ENCODE data around the gene C3orf18. TPM values are rescaled to one million over a fixed set of nuclear protein-coding genes. Genes with fewer than 3 reads are reported as not detected.

Gene C3orf18
- total and polyA plus RNA-seq, 2 donors from 2014 or later = 6.2 to 14.9 TPM

DNA sequence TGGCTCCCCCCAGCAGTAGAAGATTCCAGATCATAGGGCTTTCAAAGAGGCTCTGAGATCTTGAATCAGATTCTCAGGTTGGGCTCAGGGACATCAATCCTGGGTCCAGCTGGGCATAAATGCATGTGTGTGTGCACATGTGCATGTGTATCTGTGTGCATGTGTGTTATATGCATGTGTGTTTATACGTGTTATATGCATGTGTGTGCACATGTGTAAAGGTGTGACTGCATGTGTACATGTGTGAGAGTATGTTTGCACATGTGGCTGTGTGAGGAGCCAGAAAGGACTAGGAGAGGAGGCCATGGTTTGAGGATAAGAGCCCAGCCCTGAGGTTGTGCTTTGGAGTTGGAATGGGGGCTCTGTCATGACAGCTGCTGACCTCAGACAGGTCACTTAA is 47.6 kb upstream of the C3orf18 start:
- Histone ChIP-seq H3K27ac (ENCODE audit: low read depth in 2 of 2, low read length in 2 of 2) (no peak overlapping the region), H3K4me3 (ENCODE audit: low read length in 3 of 3) (no peak overlapping the region), H3K9me3 (ENCODE audit: control insufficient read depth in 2 of 3, insufficient read depth in 1 of 3, low read length in 3 of 3) (no peaks in the 10 kb centered on the region), H3K27me3 (ENCODE audit: control insufficient read depth, insufficient read depth, low read length) (no peaks in the 10 kb centered on the region), H3K36me3 (ENCODE audit: control insufficient read depth in 2 of 3, insufficient read depth in 3 of 3, low read length in 3 of 3) (peaks cover 0 to 7% (median 1%) of the 10 kb centered on the region in 3 donors), H3K9ac (ENCODE audit: low read length in 3 of 3) (no peak overlapping the region), H3K4me1 (ENCODE audit: control insufficient read depth in 2 of 3, insufficient read depth in 2 of 3, low read depth in 1 of 3, low read length in 3 of 3) (peaks cover 5 to 30% (median 28%) of the 10 kb centered on the region in 3 donors)
- DNase-seq (no peak), FAIRE-seq (no peak)
- TF ChIP-seq, protein P1, sequence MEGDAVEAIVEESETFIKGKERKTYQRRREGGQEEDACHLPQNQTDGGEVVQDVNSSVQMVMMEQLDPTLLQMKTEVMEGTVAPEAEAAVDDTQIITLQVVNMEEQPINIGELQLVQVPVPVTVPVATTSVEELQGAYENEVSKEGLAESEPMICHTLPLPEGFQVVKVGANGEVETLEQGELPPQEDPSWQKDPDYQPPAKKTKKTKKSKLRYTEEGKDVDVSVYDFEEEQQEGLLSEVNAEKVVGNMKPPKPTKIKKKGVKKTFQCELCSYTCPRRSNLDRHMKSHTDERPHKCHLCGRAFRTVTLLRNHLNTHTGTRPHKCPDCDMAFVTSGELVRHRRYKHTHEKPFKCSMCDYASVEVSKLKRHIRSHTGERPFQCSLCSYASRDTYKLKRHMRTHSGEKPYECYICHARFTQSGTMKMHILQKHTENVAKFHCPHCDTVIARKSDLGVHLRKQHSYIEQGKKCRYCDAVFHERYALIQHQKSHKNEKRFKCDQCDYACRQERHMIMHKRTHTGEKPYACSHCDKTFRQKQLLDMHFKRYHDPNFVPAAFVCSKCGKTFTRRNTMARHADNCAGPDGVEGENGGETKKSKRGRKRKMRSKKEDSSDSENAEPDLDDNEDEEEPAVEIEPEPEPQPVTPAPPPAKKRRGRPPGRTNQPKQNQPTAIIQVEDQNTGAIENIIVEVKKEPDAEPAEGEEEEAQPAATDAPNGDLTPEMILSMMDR (IDR thresholded peaks at IDR 0.05; ENCODE audit: borderline replicate concordance, extremely low read depth, insufficient read depth) = no peak
- intact Hi-C loops (cut with DNase I) = no loop called here

DNA sequence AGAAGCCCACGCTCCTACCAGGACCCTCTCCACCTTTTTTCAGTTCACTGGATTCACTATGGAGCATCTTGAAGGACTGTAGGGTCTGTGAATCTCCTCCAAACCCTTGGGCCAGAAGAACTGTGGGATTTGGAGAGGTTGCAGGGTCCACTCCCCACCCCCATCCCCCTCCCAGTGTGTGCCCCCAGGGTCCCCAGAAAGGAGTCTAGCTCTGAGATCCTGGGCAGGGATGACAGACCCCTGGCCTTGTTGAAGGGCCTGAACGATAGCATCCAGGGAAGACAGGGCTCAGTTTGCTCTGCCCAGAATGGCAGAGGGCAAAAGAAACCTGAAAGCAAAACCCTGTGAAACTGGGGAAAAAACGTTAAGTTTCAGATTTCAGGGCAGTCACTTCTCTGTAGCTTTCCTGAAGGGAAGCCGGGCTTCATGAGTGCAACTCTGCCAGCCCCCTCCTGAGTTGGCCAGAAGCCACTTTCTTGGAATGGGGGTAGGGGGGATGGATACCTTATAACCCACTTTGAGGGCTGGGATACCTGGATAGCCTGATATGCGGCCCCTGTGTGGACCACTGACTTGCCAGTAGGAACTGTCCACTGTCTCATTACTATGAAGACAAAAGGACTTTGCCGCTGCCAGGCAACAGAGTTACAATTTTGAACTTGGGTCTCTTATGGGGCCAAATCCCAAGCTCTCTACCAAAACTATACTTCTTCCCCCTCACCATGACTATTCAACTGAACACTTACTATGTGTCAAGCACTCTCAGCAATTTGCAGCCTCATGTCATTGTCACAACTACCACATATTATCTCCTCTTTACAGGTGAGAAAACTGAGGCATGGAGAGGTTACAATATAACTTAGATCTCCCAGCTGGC is 45.7 kb upstream of the C3orf18 start:
- Histone ChIP-seq H3K36me3 (ENCODE audit: control insufficient read depth in 2 of 3, insufficient read depth in 3 of 3, low read length in 3 of 3) (peaks cover 0 to 18% (median 12%) of the 10 kb centered on the region in 3 donors), H3K9ac (ENCODE audit: low read length in 3 of 3) (peak overlapping the region; percentile 31 to 83 (median 55))
- FAIRE-seq = no peak

GRCh38 chr3:50612234-50612882 is 44.8 kb upstream of the C3orf18 start:
- intact Hi-C loops (cut with DNase I) = loop anchor here (5.0 kb wide), 1 partner anchor 40 kb away; no protein-coding TSS in a partner anchor
- Histone ChIP-seq H3K9me3 (ENCODE audit: control insufficient read depth in 2 of 3, insufficient read depth in 1 of 3, low read length in 3 of 3) (no peaks in the 10 kb centered on the region), H3K36me3 (ENCODE audit: control insufficient read depth in 2 of 3, insufficient read depth in 3 of 3, low read length in 3 of 3) (peaks cover 0 to 26% (median 21%) of the 10 kb centered on the region in 3 donors), H3K27ac (ENCODE audit: low read depth in 2 of 2, low read length in 2 of 2) (peak overlapping the region; percentile 86 to 95), H3K4me3 (ENCODE audit: low read length in 3 of 3) (peak overlapping the region; percentile 64 to 83 (median 70)), H3K9ac (ENCODE audit: low read length in 3 of 3) (peak overlapping the region; percentile 53 to 83 (median 70)), H3K27me3 (ENCODE audit: control insufficient read depth, insufficient read depth, low read length) (no peaks in the 10 kb centered on the region), H3K4me1 (ENCODE audit: control insufficient read depth in 2 of 3, insufficient read depth in 2 of 3, low read depth in 1 of 3, low read length in 3 of 3) (peaks cover 5 to 31% (median 28%) of the 10 kb centered on the region in 3 donors)
- DNase-seq = no peak
- no peak for FAIRE-seq
- TF ChIP-seq, protein P1 (IDR thresholded peaks at IDR 0.05; ENCODE audit: borderline replicate concordance, extremely low read depth, insufficient read depth) = peak; percentile 2

More for the DNA sequence above, 45.7 kb upstream of the C3orf18 start:
- peak in 1 of 5 donors; percentile 8 for DNase-seq
- intact Hi-C loops (cut with DNase I) = loop anchor here (5.0 kb wide), 1 partner anchor 41 kb away; no protein-coding TSS in a partner anchor
- H3K9me3 ChIP-seq (ENCODE audit: control insufficient read depth in 2 of 3, insufficient read depth in 1 of 3, low read length in 3 of 3) = no peaks in the 10 kb centered on the region
- H3K27me3 ChIP-seq (ENCODE audit: control insufficient read depth, insufficient read depth, low read length) = no peaks in the 10 kb centered on the region
- TF ChIP-seq, protein P1 (IDR thresholded peaks at IDR 0.05; ENCODE audit: borderline replicate concordance, extremely low read depth, insufficient read depth) = no peak
- peaks cover 5 to 29% (median 28%) of the 10 kb centered on the region in 3 donors for H3K4me1 ChIP-seq (ENCODE audit: control insufficient read depth in 2 of 3, insufficient read depth in 2 of 3, low read depth in 1 of 3, low read length in 3 of 3)
- H3K4me3 ChIP-seq (ENCODE audit: low read length in 3 of 3) = peak overlapping the region; percentile 64 to 83 (median 70)
- peak overlapping the region; percentile 86 to 95 for H3K27ac ChIP-seq (ENCODE audit: low read depth in 2 of 2, low read length in 2 of 2)

Measured in kidney (tissue), 14 donors.